ENCODE measurements around the gene SERINC3.

DNA sequence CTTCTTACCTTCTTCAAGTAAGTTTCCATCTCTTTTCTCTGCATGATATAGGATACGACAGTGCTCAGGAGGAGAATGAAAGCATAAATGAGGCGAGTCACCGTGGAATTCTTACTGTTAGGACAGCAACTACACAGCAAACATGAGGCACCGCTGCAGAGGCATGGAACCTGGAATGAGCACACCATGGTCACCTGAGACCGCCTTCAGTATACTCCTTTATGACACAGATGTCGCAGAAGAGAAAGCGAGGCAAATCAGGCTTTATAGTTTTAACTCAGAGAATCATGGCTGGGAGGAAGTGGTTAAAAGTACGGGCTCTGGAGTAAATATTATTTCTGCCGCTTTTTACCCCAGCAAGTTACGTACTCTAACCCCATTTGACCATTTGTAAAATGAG, 8.0 kb downstream of the SERINC3 start:
- TF ChIP-seq, protein P1, sequence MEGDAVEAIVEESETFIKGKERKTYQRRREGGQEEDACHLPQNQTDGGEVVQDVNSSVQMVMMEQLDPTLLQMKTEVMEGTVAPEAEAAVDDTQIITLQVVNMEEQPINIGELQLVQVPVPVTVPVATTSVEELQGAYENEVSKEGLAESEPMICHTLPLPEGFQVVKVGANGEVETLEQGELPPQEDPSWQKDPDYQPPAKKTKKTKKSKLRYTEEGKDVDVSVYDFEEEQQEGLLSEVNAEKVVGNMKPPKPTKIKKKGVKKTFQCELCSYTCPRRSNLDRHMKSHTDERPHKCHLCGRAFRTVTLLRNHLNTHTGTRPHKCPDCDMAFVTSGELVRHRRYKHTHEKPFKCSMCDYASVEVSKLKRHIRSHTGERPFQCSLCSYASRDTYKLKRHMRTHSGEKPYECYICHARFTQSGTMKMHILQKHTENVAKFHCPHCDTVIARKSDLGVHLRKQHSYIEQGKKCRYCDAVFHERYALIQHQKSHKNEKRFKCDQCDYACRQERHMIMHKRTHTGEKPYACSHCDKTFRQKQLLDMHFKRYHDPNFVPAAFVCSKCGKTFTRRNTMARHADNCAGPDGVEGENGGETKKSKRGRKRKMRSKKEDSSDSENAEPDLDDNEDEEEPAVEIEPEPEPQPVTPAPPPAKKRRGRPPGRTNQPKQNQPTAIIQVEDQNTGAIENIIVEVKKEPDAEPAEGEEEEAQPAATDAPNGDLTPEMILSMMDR (IDR thresholded peaks at IDR 0.05; ENCODE audit: low read length), result no peak
- TF ChIP-seq EZH2 (optimal IDR thresholded peaks at IDR 0.05; ENCODE audit: low read depth, low read length), result no peak

All from MM.1S (cell line).